BJ (cell line): ENCODE results near the gene SYNDIG1L. TPM values are rescaled to one million over a fixed set of nuclear protein-coding genes. Genes with fewer than 3 reads are reported as not detected.

ENCODE experiments used
- CTCF ChIA-PET: fragments of 350-600 bp; formaldehyde crosslinking; extraction: SDS; loops from one replicate; lab custom pipeline; 2021; ENCODE audit warnings: antibody characterized with exemption, inconsistent platforms; lab: Yijun Ruan, JAX
- POLR2A ChIA-PET: fragments of 300-600 bp; sonication (Branson Sonifier 250); formaldehyde crosslinking; extraction: SDS; loops from one replicate; lab custom pipeline; 2021; ENCODE audit warnings: antibody characterized with exemption; lab: Charles Lee
- DNase-seq: peaks from one replicate; pipeline ENCODE4 v3.0.0-alpha.2; 2011; ENCODE audit warnings: low read depth
- H3K27me3 ChIP-seq: 2 replicates; pipeline ENCODE4 v1.6.0; 2011; ENCODE audit warnings: low read length; ENCODE audit not compliant: control insufficient read depth, insufficient read depth
- H3K36me3 ChIP-seq: 2 replicates; pipeline ENCODE4 v1.5.1; 2011; ENCODE audit warnings: low read length; ENCODE audit not compliant: control insufficient read depth, insufficient read depth
- H3K4me3 ChIP-seq: 2 replicates; pipeline ENCODE4 v1.5.1; 2011; ENCODE audit warnings: low read depth, mild to moderate bottlenecking, control low read depth, low read length
- CTCF ChIP-seq: IDR thresholded peaks from 2 replicates; pipeline ENCODE4 v1.5.1; 2011; ENCODE audit warnings: low read depth, mild to moderate bottlenecking, control low read depth, inconsistent platforms, low read length, moderate library complexity; ENCODE audit not compliant: insufficient read depth
- polyA plus RNA-seq: library from polyadenylated mRNA; depleted of rRNA; stranded (reverse); fragments of >200 nt; gene quantifications from 2 replicates; pipeline ENCODE4 v1.2.3, GENCODE V29; 2011

The SYNDIG1L gene
- polyA plus RNA-seq, 1 experiment, result not detected

DNA sequence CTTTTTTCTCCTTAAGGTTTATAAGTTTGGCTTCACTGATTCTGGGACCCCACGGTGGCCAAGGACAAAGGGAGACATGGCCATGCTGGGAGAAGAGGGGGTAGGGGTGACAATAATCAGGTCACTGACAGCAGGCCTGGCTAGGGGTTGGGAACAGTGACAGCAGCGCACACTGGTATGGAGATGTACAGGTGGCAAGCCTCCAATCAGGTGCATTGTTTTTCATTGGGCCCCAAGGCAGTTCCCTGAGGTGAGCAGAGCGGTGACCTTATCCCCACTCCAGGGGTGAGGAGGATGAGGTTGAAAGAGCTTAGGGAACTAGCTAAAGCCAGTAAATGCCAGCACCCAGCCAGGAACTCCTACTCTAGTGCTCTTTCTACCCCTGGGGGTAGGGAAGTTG lies 1.4 kb downstream of the SYNDIG1L start:
- ChIA-PET CTCF (no interaction called here), POLR2A (no interaction called here)
- DNase-seq, result no peak
- no peak overlapping the region for H3K4me3 ChIP-seq
- peaks cover 15% of the 10 kb centered on the region for H3K27me3 ChIP-seq
- H3K36me3 ChIP-seq, result no peaks in the 10 kb centered on the region
- TF ChIP-seq CTCF, result no peak

DNA sequence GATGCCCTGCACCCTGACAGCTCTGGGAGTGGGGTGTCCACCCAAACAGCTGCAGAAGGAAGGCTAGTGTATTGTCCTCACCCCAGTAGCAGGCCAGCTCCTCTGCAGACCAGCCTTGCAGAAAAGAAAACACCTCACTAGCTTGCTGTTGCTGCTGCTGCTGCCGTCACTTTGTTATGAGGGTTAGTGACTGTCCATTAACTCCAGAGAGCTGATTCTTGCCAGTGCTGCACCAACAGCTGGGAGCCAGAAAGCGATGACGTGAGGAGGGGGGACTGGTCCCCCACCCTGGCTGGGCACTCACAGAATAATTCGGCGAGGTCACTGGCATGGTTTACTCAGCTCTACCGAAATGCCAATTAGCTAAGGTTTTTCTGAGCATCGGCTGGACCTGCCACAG lies 2.8 kb downstream of the SYNDIG1L start:
- CTCF ChIA-PET, result no interaction called here
- DNase-seq, result no peak
- Histone ChIP-seq H3K36me3 (no peaks in the 10 kb centered on the region), H3K27me3 (peaks cover 13% of the 10 kb centered on the region), H3K4me3 (no peak overlapping the region)
- no peak for TF ChIP-seq CTCF
- POLR2A ChIA-PET, result no interaction called here

DNA sequence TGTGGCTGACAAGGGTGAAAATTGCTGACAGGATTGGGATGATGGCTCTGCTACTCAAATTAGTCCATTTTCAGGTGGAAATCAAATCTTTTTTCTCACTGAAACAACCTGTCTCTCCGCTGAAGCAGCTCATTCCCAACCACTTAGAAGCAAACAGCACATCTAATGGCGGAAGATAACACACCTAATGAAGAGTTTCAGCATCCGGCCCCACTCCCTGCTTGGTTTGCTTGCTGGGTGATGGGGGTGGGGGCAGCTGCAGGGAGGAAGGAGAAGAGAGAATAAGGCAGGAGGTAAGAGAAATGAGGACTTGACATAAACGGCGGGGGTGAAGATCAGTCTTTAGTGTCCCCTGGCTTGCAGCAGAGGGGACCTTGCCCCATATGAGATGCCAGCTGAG lies 4.0 kb downstream of the SYNDIG1L start:
- CTCF ChIA-PET, result interaction anchor here (0.6 kb wide), 1 partner anchor 12 kb away, joined by 3 read pairs; no protein-coding TSS in a partner anchor
- TF ChIP-seq CTCF, result no peak
- POLR2A ChIA-PET, result no interaction called here
- Histone ChIP-seq H3K27me3 (peaks cover 11% of the 10 kb centered on the region), H3K4me3 (no peak overlapping the region), H3K36me3 (no peaks in the 10 kb centered on the region)
- no peak for DNase-seq

GRCh38 chr14:74419086-74419485 lies 6.9 kb downstream of the SYNDIG1L start:
- Histone ChIP-seq H3K27me3 (peaks cover 16% of the 10 kb centered on the region), H3K36me3 (no peaks in the 10 kb centered on the region), H3K4me3 (no peak overlapping the region)
- no peak for TF ChIP-seq CTCF
- ChIA-PET POLR2A (no interaction called here), CTCF (no interaction called here)
- DNase-seq, result no peak

GRCh38 chr14:74418031-74418430 lies 8.0 kb downstream of the SYNDIG1L start:
- CTCF ChIA-PET, result no interaction called here
- no peak overlapping the region for H3K4me3 ChIP-seq
- H3K36me3 ChIP-seq, result no peaks in the 10 kb centered on the region
- TF ChIP-seq CTCF, result no peak
- no peak for DNase-seq
- POLR2A ChIA-PET, result no interaction called here
- H3K27me3 ChIP-seq, result peaks cover 17% of the 10 kb centered on the region
